ENCODE measurements around the gene MUC5B.

- no peak for TF ChIP-seq POLR2A (IDR thresholded peaks at IDR 0.05)
- TF ChIP-seq CTCF (IDR thresholded peaks at IDR 0.05) = no peak
Observed at GRCh38 chr11:1225386-1226225, 2.7 kb downstream of the MUC5B start.

All from testis (tissue), 2 donors.